GM12878 (cell line): Measurements from ENCODE around the gene CHURC1. TPM values are rescaled to one million over a fixed set of nuclear protein-coding genes. Genes with fewer than 3 reads are reported as not detected.

ENCODE experiments used
- CTCF ChIP-seq, 3 experiments: IDR thresholded peaks in 2 of 3; conservative IDR thresholded peaks in 1 of 3; 2 replicates each; pipeline ENCODE4 v1.5.1; 2011; ENCODE audit warnings: low read depth in 3 of 3, low read length in 3 of 3, mild to moderate bottlenecking in 3 of 3, control low read depth in 2 of 3, moderate library complexity in 2 of 3, inconsistent platforms in 1 of 3, mixed read lengths in 1 of 3; ENCODE audit not compliant: control insufficient read depth in 2 of 3, insufficient read depth in 1 of 3; ENCODE audit errors: extremely low read depth in 1 of 3
- DPF2 ChIP-seq: fragments of 450-650 bp; IDR thresholded peaks from 2 replicates; pipeline ENCODE4 v1.6.1; 2017; ENCODE audit warnings: mild to moderate bottlenecking
- E2F8 ChIP-seq: fragments of 450-650 bp; IDR thresholded peaks from 2 replicates; pipeline ENCODE4 v1.6.1; 2018; ENCODE audit warnings: mild to moderate bottlenecking, low read depth, moderate library complexity; ENCODE audit not compliant: partially characterized antibody
- FOXK2 ChIP-seq: fragments of 450-650 bp; IDR thresholded peaks from 2 replicates; pipeline ENCODE4 v1.6.1; 2017; ENCODE audit warnings: mild to moderate bottlenecking, moderate library complexity
- HCFC1 ChIP-seq: fragments of 150-350 bp; IDR thresholded peaks from 2 replicates; pipeline ENCODE4 v1.6.1; 2014; ENCODE audit warnings: low read length
- NFXL1 ChIP-seq: fragments of 450-650 bp; IDR thresholded peaks from 2 replicates; pipeline ENCODE4 v1.6.1; 2017; ENCODE audit warnings: antibody characterized with exemption, mild to moderate bottlenecking, borderline replicate concordance
- NR2C1 ChIP-seq: fragments of 450-650 bp; IDR thresholded peaks from 2 replicates; pipeline ENCODE4 v1.6.1; 2017; ENCODE audit warnings: antibody characterized with exemption, mild to moderate bottlenecking, moderate library complexity
- POLR2AphosphoS5 ChIP-seq: IDR thresholded peaks from 2 replicates; pipeline ENCODE4 v1.6.1; 2011; ENCODE audit warnings: mild to moderate bottlenecking, low read length, inconsistent platforms
- REST ChIP-seq: IDR thresholded peaks from 2 replicates; pipeline ENCODE4 v1.6.1; 2012; ENCODE audit warnings: mild to moderate bottlenecking, low read depth, low read length
- SREBF2 ChIP-seq: IDR thresholded peaks from 2 replicates; pipeline ENCODE4 v1.6.1; 2012; ENCODE audit warnings: mild to moderate bottlenecking, low read length
- TARDBP ChIP-seq: IDR thresholded peaks from 2 replicates; pipeline ENCODE4 v1.6.1; 2016; ENCODE audit warnings: borderline replicate concordance
- TCF12 ChIP-seq: IDR thresholded peaks from 2 replicates; pipeline ENCODE4 v1.6.1; 2011; ENCODE audit warnings: low read depth, mild to moderate bottlenecking, low read length
- ZBTB11 ChIP-seq: fragments of 450-650 bp; formaldehyde crosslinking; IDR thresholded peaks from 2 replicates; pipeline ENCODE4 v1.5.0; 2022; ENCODE audit warnings: mild to moderate bottlenecking, missing genetic modification characterization
- polyA plus RNA-seq, 11 experiments: library from polyadenylated mRNA; depleted of rRNA in 4 of 11; unstranded in 6 of 11; stranded (reverse) in 5 of 11; fragments of >200 nt; fragmentation: Nextera tagmentation in 4 of 11; fragmentation: Illumina TruSeq in 1 of 11; extraction: Ambion mirVana in 4 of 11; extraction: Trizol in 1 of 11; gene quantifications; 1 replicate in 1 of 11; 2 replicates in 10 of 11; pipeline versions ENCODE4 v1.2.1 to v1.2.3, GENCODE V29; 2011 to 2016; ENCODE audit warnings: inconsistent platforms in 2 of 11, missing spikeins in 2 of 11, low read depth in 1 of 11
- total RNA-seq, 4 experiments: library from RNA; depleted of rRNA in 3 of 4; stranded (reverse); fragments of >200 nt in 3 of 4; fragmentation: Illumina TruSeq in 1 of 4; extraction: Trizol in 1 of 4; gene quantifications; 2 replicates each; pipeline versions ENCODE4 v1.2.1 to v1.2.3, GENCODE V29; 2013 to 2021

CHURC1 gene
- total and polyA plus RNA-seq, 10 of the 15 experiments (the other 5 are each of a cell fraction or from before 2014, with no cell fraction given), result 41.0 to 421 (median 140) TPM

GRCh38 chr14:64974563-64974962 is 60.3 kb downstream of the CHURC1 start (continued):
- no peak for TF ChIP-seq ZBTB11 (CRISPR knock-in tag)
- no peak for TF ChIP-seq REST
- no peak for TF ChIP-seq CTCF (IDR thresholded peaks at IDR 0.05 in 2 of 3, conservative IDR thresholded peaks at IDR 0.05 in 1 of 3; ENCODE audit: control insufficient read depth in 2 of 3, extremely low read depth in 1 of 3, insufficient read depth in 1 of 3, low read depth in 3 of 3, low read length in 3 of 3)
- TF ChIP-seq NFXL1, result no peak
- TF ChIP-seq DPF2, result no peak
- TF ChIP-seq POLR2AphosphoS5, result no peak
- no peak for TF ChIP-seq TARDBP
- TF ChIP-seq HCFC1, result no peak
- no peak for TF ChIP-seq SREBF2
- TF ChIP-seq NR2C1, result no peak
- TF ChIP-seq FOXK2, result no peak
- TF ChIP-seq TCF12, result no peak
- no peak for TF ChIP-seq E2F8
